Kidney epithelial cell (primary cell): Measurements from ENCODE around the gene GIPR. TPM values are rescaled to one million over a fixed set of nuclear protein-coding genes. Genes with fewer than 3 reads are reported as not detected.

Experiments used
- DNase-seq: peaks from one replicate; pipeline ENCODE4 v3.0.0-alpha.2; 2010; ENCODE audit warnings: low read depth
- H3K27me3 ChIP-seq: 2 replicates; pipeline ENCODE4 v1.6.0; 2011; ENCODE audit warnings: low read length; ENCODE audit not compliant: control insufficient read depth, insufficient read depth
- H3K36me3 ChIP-seq: 2 replicates; pipeline ENCODE4 v1.5.1; 2011; ENCODE audit warnings: low read length; ENCODE audit not compliant: control insufficient read depth, insufficient read depth
- H3K4me3 ChIP-seq: 2 replicates; pipeline ENCODE4 v1.5.1; 2011; ENCODE audit warnings: low read depth, mild to moderate bottlenecking, control low read depth, low read length
- total RNA-seq: library from RNA; depleted of rRNA; stranded (reverse); fragments of >200 nt; gene quantifications from 2 replicates; pipeline ENCODE4 v1.2.3, GENCODE V29; 2015
- TF ChIP-seq, protein P1 (sequence below): IDR thresholded peaks from 2 replicates; pipeline ENCODE4 v1.5.1; 2011; ENCODE audit warnings: mild to moderate bottlenecking, moderate library complexity, low read length, control low read depth, inconsistent platforms; ENCODE audit not compliant: insufficient read depth, poor library complexity, severe bottlenecking

GIPR gene
- total RNA-seq, 1 donor from 2014 or later = 0.46 TPM

DNA sequence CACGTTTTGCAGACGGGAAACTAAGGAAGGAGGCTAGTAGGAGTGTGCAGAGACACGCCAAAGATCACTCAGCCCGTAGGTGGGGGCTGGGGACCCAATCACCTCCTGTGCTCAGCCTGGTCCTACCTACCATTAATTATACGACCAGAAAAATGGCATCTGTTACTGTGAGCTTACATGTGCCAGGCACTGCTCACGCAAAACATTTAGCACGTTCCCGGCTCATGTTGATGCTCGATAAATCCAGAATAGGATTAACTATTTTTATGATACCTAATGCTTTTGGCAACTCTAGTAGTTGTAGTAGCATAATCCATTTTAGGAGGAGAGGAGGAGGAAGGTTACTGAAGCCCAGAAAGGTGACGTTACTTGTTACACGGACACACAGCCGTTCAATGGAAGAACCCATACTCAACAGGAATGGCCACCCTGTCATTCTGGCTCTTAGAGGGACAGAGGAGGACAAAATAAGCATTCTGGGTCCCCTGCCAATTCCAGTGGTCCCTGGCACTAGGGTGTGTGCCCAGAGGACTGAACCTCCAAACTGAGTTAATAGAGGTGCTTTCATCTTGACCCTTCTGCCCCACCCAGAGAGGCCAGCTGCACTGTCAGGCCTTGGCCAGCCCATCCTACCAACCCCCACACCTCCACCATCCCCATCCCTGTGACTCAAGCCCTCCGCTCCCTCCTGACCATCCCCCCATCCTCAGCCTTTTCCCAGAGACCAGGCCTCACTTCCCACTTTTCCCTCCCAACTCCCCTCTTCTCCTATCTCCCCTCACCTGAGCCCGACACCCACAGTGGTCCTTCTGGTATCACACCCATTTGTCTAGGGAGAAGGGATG is 23.9 kb upstream of the GIPR start:
- H3K4me3 ChIP-seq = no peak overlapping the region
- H3K27me3 ChIP-seq = peaks cover 8% of the 10 kb centered on the region
- DNase-seq = no peak
- TF ChIP-seq, protein P1, sequence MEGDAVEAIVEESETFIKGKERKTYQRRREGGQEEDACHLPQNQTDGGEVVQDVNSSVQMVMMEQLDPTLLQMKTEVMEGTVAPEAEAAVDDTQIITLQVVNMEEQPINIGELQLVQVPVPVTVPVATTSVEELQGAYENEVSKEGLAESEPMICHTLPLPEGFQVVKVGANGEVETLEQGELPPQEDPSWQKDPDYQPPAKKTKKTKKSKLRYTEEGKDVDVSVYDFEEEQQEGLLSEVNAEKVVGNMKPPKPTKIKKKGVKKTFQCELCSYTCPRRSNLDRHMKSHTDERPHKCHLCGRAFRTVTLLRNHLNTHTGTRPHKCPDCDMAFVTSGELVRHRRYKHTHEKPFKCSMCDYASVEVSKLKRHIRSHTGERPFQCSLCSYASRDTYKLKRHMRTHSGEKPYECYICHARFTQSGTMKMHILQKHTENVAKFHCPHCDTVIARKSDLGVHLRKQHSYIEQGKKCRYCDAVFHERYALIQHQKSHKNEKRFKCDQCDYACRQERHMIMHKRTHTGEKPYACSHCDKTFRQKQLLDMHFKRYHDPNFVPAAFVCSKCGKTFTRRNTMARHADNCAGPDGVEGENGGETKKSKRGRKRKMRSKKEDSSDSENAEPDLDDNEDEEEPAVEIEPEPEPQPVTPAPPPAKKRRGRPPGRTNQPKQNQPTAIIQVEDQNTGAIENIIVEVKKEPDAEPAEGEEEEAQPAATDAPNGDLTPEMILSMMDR = no peak
- no peaks in the 10 kb centered on the region for H3K36me3 ChIP-seq

DNA sequence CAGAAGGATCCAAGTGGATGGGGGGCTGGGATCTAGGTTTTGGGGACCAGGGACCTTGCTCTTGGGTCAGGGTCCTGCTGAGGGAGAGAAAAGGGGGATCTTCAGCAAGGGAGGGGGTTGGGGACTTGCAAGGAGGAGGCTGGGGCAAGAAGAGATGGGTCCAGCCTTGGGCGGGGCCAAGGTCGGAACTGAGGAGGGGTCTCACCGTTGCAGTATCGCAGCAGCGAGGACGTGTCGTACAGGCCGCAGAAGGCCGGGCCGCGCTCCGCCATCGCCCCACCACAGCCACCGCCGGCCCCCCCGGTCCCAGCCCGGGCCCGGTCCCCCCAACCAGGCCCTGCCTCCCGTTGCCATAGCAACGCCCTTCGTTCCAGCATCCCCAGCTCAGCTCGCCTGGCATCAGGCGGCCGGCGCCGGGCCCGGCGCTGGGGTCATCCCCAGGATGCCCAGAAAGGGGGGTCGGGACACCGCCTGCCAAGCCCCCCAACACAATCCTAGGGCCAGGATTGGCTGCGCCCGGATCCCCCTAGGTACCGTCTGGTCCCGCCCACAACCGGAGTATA is 22.9 kb upstream of the GIPR start:
- Histone ChIP-seq H3K4me3 (no peak overlapping the region), H3K27me3 (peaks cover 8% of the 10 kb centered on the region), H3K36me3 (no peaks in the 10 kb centered on the region)
- no peak for DNase-seq
- TF ChIP-seq, protein P1 = no peak

DNA sequence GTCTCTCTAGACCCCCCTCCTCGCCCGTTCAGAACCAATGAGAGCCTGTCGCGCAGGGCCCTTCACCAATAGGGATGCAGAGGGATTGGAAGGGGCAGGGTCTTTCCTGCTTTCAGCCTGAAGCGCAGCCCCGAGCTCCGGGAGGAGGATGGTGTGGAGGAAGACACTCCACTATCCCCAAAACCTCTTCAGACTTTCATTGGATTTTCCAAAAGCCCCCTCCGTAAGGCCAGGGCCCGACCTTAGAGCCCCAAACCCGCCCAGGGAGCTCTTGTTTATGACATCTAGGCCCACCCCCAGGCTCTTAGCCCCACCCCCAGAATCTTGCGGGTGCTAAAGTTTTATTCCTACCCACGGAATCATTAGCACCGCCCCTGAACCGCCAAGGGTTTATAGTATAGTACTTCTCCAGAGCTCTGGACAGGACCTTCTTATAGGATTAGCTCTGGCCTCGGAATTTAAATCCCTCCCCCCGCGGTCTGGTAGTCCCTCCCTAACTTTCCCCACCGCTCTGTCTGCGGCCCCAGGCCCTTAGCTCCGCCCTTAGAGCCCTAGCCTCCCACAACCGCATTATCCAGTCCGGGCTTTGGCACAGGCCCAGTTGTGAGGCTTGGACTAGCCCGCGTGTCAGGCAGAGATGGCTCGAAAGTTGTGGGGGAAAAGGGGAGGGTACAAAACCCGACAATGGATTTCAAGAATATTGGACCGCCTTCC is 22.2 kb upstream of the GIPR start:
- H3K36me3 ChIP-seq = no peaks in the 10 kb centered on the region
- peak overlapping the region; percentile 15 for H3K4me3 ChIP-seq
- no peak for DNase-seq
- TF ChIP-seq, protein P1 = no peak
- H3K27me3 ChIP-seq = peaks cover 8% of the 10 kb centered on the region

DNA sequence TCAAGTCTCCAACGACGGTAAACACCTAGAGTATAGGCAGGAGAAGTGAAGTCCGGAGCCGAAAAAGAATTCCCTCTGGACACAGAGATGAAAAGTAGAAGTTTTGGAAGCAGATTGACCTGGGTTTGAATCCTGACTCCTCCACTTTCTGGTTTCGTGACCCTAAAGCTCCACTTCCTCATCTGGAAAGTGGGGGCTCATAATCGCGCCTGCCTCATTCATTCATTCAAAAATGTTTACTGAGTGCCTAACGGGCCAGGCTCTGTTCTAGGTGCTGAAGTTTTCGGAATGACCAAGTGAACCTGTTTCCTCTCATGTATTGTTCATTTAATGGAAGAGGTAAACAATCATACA is 21.7 kb upstream of the GIPR start:
- H3K4me3 ChIP-seq = no peak overlapping the region
- peaks cover 8% of the 10 kb centered on the region for H3K27me3 ChIP-seq
- TF ChIP-seq, protein P1 = no peak
- H3K36me3 ChIP-seq = no peaks in the 10 kb centered on the region
- DNase-seq = no peak

DNA sequence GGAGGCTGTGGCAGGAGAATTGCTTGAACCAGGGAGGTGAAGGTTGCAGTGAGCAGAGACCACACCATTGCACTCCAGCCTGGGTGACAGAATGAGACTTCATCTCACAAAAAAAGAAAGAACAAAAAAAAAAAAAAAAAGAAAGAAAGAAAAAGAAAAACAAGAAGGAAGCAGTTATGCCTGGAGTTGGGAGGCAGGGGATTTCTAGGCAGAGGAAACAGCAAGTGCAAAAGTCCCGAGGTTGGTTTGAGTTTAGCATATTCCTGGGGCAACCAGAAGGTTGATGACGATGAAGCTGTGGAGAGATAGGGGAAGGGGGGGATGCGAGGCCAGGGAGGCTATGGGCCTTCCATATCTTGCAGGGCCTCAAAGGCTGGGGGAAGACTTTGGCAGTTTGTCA is 17.3 kb upstream of the GIPR start:
- H3K36me3 ChIP-seq = no peaks in the 10 kb centered on the region
- TF ChIP-seq, protein P1 = no peak
- DNase-seq = no peak

More for the DNA sequence above, 17.3 kb upstream of the GIPR start:
- H3K27me3 ChIP-seq = no peaks in the 10 kb centered on the region
- no peak overlapping the region for H3K4me3 ChIP-seq
